Eye (tissue), 1 donor: ENCODE measurements around the gene GUCA1A.
"Not testable (repeated sequence)": the region's sequence is repeated elsewhere in the genome, so short reads cannot be mapped to it uniquely, and the experiment has no call there.

ENCODE experiments used
- DNase-seq: peaks from one replicate; pipeline ENCODE4 v3.0.0-alpha.2; 2015

GUCA1A gene

GRCh38 chr6:42148058-42148457 lies 25.1 kb upstream of the GUCA1A start:
- DNase-seq, result no peak

DNA sequence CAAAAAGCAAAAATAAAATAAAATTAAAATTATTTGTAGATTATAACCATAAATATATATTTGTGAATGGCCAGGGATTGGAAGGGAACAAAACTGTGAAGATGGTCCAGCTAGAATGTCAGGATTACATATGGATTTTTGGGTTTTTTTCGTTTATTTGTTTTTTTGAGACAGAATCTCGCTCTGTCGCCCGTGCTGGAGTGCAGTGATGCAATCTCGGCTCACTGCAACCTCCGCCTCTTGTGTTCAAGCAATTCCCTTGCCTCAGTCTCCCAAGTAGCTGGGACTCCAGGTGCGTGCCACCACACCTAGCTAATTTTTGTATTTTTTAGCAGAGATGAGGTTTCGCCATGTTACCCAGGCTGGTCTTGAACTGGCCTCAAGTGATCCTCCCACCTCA lies 22.9 kb upstream of the GUCA1A start:
- DNase-seq, result no peak

- no peak for DNase-seq
These were observed 21.1 kb upstream of the GUCA1A start for GRCh38 chr6:42152024-42152423.

- not testable (repeated sequence) for DNase-seq
These were observed 20.5 kb upstream of the GUCA1A start for GRCh38 chr6:42152528-42153213.

DNA sequence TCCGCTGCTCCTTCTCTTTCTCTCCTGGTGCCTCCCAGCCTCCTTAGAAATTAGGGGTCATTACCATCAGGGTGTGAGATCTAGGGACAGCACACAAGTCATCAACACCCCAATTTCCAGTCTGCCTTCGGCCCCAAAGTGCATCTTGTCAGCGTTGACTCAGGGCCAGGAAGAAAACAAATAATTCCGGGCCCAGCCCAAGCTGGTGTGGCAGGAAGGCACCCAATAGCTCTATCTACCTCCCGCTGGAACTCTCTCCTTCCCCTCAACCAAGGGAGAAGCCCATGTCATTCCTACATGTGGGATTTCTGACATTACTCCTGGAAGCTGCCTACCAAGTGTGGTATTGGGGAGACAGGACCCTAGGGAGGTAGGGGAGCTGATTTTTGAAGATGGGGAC lies 19.2 kb upstream of the GUCA1A start:
- DNase-seq, result no peak

DNA sequence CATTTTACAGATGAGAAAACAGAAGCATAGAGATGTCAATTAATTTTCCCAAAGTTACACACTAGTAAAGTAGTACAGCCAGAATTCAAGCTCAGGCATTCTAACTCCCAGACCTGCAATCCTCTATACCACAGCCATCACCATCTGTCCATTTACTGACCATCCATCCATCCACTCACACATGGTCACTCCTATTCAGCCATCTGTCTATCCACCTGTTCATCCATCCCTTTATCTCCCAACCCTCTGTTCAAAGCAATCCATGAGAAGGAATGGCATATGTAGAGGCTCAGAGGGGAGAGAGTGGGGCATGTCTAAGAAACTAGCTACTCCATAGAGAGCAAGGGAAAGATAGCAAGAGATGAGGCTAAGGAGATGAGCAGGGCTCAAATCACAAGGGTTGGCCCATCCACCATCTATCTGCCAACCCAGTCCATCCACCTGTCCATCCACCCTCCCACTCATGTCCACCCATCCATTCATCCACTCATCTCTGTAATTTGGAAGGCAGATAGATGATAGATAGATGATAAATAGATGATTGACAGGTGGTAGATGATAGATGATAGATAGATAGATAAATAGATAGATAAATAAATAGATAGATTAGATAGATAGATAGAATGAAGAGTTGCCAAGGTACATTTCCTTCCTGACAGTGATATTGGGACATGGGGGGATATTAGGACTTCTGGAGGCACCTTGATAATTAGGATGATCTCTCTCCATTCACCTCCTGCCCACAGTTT lies 18.5 kb upstream of the GUCA1A start:
- peak; percentile 50 for DNase-seq

- no peak for DNase-seq
These were observed 17.9 kb upstream of the GUCA1A start for GRCh38 chr6:42155293-42155692.

- no peak for DNase-seq
These were observed 16.5 kb upstream of the GUCA1A start for GRCh38 chr6:42156638-42157037.

GRCh38 chr6:42158011-42158410 lies 15.2 kb upstream of the GUCA1A start:
- no peak for DNase-seq

GRCh38 chr6:42158631-42159030 lies 14.5 kb upstream of the GUCA1A start:
- no peak for DNase-seq

DNA sequence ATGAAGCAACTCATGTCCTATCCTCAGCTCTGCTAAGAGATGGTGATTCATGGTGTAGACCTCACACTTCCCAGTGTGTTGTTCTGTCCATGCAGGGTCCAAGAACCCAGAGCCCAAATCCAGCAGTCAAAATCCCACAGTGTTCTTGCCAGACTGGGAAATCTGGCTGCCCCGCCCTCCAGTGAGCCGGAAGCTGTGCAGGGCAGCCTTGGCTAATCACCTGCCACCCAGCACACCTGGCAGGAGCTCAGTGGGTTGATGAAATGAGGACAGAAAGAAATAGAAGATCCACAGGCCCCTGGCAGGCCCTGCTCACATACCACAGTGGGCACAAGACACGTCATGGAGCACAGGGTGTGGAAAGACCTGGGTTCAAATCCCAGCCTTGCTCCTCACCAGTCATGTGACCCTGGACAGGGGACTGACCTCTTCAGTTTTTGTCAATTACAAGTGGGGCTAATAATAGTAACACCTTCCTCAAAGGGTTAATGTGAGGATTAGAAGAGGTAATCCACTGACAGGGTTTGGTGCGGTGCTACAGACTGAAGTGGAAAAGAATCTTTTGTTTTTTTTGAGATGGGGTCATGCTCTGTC lies 13.6 kb upstream of the GUCA1A start:
- DNase-seq, result no peak

- DNase-seq, result no peak
These were observed 10.8 kb upstream of the GUCA1A start for GRCh38 chr6:42162384-42162783.

- no peak for DNase-seq
These were observed 10.4 kb upstream of the GUCA1A start for GRCh38 chr6:42162812-42163211.

- DNase-seq, result no peak
These were observed 9.2 kb upstream of the GUCA1A start for GRCh38 chr6:42163981-42164380.

- no peak for DNase-seq
These were observed 8.1 kb upstream of the GUCA1A start for GRCh38 chr6:42165016-42165415.

GRCh38 chr6:42166444-42167141 lies 6.6 kb upstream of the GUCA1A start:
- DNase-seq, result peak; percentile 94

- DNase-seq, result no peak
These were observed 4.5 kb upstream of the GUCA1A start for GRCh38 chr6:42168650-42169049.

DNA sequence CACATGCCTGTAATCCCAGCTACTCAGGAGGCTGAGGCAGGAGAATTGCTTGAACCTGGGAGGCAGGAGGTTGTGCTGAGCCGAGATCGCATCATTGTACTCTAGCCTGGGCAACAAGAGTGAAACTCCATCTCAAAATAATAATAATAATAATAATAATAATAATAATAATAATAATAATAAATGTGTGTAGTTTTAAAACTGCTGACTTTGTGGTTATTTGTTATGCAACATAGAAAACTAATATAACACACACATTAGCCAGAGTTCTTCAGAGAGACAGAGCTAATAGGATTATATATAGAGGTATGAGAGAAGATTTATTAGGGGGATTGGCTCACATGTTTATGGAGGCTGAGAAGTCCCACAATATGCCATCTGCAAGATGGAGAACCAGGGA lies 3.4 kb upstream of the GUCA1A start:
- not testable (repeated sequence) for DNase-seq

GRCh38 chr6:42171813-42172581 lies 1.2 kb upstream of the GUCA1A start:
- no peak for DNase-seq

DNA sequence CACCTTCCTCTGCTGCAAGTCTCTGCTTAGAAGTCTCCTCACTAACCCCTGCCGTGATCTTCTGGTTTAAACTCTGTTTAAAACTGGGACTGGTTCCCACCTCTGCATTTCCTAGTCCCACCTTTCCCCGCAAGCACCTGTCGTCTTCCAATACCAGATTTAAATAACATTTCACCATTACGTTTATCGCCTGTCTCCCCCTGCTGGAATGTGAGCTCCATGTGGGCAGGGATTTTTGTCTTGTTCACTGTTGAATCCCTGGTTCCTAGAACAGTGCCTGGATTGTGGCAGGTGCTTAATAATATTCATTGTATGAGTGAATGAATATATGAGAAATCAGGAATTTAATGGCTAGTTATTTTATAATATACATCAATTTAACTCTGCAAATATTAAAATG lies 2.7 kb downstream of the GUCA1A start:
- DNase-seq, result no peak

- DNase-seq, result no peak
These were observed 3.8 kb downstream of the GUCA1A start for GRCh38 chr6:42176981-42177380.

GRCh38 chr6:42177514-42178364 lies 4.6 kb downstream of the GUCA1A start:
- DNase-seq, result peak; percentile 81
